ENCODE measurements around the gene TGFA. TPM values are rescaled to one million over a fixed set of nuclear protein-coding genes. Genes with fewer than 3 reads are reported as not detected.
A peak's percentile ranks its signal among the peaks of the same experiment; 100 is the strongest.

The TGFA gene
- total and polyA plus RNA-seq, 12 donors: 0.17 to 3.4 (median 1.2) TPM

GRCh38 chr2:70546376-70546775, 7.2 kb downstream of the TGFA start:
- ATAC-seq: no peak
- DNase-seq: no peak
- Histone ChIP-seq H3K36me3 (no peaks in the 10 kb centered on the region), H3K27me3 (peaks cover 0 to 30% (median 15%) of the 10 kb centered on the region in 7 donors), H3K4me1 (no peaks in the 10 kb centered on the region), H3K27ac (no peak overlapping the region), H3K4me3 (no peak overlapping the region), H3K9me3 (no peaks in the 10 kb centered on the region)
- TF ChIP-seq, protein P1, sequence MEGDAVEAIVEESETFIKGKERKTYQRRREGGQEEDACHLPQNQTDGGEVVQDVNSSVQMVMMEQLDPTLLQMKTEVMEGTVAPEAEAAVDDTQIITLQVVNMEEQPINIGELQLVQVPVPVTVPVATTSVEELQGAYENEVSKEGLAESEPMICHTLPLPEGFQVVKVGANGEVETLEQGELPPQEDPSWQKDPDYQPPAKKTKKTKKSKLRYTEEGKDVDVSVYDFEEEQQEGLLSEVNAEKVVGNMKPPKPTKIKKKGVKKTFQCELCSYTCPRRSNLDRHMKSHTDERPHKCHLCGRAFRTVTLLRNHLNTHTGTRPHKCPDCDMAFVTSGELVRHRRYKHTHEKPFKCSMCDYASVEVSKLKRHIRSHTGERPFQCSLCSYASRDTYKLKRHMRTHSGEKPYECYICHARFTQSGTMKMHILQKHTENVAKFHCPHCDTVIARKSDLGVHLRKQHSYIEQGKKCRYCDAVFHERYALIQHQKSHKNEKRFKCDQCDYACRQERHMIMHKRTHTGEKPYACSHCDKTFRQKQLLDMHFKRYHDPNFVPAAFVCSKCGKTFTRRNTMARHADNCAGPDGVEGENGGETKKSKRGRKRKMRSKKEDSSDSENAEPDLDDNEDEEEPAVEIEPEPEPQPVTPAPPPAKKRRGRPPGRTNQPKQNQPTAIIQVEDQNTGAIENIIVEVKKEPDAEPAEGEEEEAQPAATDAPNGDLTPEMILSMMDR (IDR thresholded peaks at IDR 0.05): no peak
- intact Hi-C loops (cut with DNase I): no loop called here
- 79 to 82% methylated on average over 2 of the region's 2 CpGs for WGBS, 2 donors

DNA sequence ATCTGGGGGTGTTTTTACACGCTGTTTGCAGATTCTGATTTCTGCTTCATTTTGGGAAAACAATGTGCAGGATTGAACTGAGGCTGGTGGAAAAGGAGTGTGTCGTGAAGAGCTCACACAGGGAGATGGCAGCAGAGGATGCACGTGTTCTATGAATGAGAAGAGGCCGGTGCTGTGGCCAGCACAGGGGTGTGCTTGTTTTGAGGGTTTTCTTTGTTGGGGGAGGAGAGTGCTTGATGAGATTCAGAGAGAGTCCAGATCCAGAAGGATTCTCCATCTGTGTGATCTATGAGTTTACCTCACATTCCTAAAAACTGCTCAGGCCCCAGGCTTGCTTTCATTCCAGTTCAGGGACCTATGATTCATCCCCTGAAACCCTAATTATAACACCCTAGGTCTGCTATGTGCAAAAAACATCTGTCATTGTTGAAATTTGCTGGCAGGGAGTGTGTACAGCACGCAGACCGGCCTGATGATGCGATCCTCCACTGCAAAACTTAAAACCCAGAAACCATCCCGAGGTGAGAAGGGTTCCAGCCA, 12.1 kb downstream of the TGFA start:
- Histone ChIP-seq H3K27ac (no peak overlapping the region), H3K36me3 (no peaks in the 10 kb centered on the region), H3K4me1 (no peaks in the 10 kb centered on the region), H3K4me3 (no peak overlapping the region), H3K9me3 (peaks cover 0 to 16% (median 0%) of the 10 kb centered on the region in 11 donors), H3K27me3 (peaks cover 0 to 8% (median 3%) of the 10 kb centered on the region in 7 donors)
- WGBS, 2 donors: 35 to 41% methylated on average over 8 of the region's 8 CpGs
- no peak for DNase-seq
- ATAC-seq: peak in 3 of 8 donors; percentile 62 to 81 (median 81)
- TF ChIP-seq, protein P1 (IDR thresholded peaks at IDR 0.05): no peak
- intact Hi-C loops (cut with DNase I): no loop called here

DNA sequence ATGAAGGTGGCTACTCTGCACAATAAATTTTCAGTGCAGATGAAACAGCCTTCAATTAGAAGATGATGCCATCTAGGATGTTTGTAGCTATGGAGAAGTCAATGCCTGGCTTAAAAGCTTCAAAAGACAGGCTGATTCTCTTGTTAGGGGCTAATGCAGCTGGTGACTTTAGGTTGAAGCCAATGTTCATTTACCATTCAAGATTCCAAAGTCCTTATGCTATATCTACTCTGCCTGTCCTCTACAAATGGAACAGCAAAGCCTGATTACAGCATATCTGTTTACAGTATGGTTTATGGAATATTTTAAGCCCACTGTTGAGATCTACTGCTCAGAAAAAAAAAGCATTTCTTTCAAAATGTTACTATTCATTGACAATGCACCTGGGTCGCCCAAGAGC, 15.8 kb downstream of the TGFA start:
- H3K27me3 ChIP-seq: peaks cover 0 to 4% (median 0%) of the 10 kb centered on the region in 7 donors
- H3K9me3 ChIP-seq: peaks cover 0 to 24% (median 0%) of the 10 kb centered on the region in 11 donors
- no peaks in the 10 kb centered on the region for H3K36me3 ChIP-seq
- ATAC-seq (no peak), DNase-seq (no peak)
- 74 to 79% methylated on average over 1 of the region's 1 CpG for WGBS, 2 donors
- H3K4me1 ChIP-seq: peaks cover 0 to 2% (median 0%) of the 10 kb centered on the region in 9 donors
- no peak overlapping the region for H3K27ac ChIP-seq
- TF ChIP-seq, protein P1 (IDR thresholded peaks at IDR 0.05): no peak
- intact Hi-C loops (cut with DNase I): no loop called here
- H3K4me3 ChIP-seq: no peak overlapping the region

GRCh38 chr2:70536517-70537055, 17.0 kb downstream of the TGFA start:
- Histone ChIP-seq H3K36me3 (no peaks in the 10 kb centered on the region), H3K27ac (no peak overlapping the region), H3K4me1 (peaks cover 0 to 9% (median 0%) of the 10 kb centered on the region in 9 donors), H3K27me3 (peaks cover 0 to 1% (median 0%) of the 10 kb centered on the region in 7 donors), H3K9me3 (peaks cover 0 to 24% (median 0%) of the 10 kb centered on the region in 11 donors), H3K4me3 (no peak overlapping the region)
- TF ChIP-seq, protein P1 (IDR thresholded peaks at IDR 0.05): no peak
- ATAC-seq (no peak), DNase-seq (no peak)
- intact Hi-C loops (cut with DNase I): no loop called here
- WGBS, 2 donors: 98 to 99% methylated on average over 2 of the region's 2 CpGs

Measured in heart right ventricle (tissue), 16 donors.